AG09309 (cell line): Measurements from ENCODE around the gene KLK6.
"Not testable (repeated sequence)": the region's sequence is repeated elsewhere in the genome, so short reads cannot be mapped to it uniquely, and the experiment has no call there.

ENCODE experiments used
- DNase-seq: peaks from one replicate; pipeline ENCODE4 v3.0.0-alpha.2; 2010; ENCODE audit warnings: low read depth
- H3K4me3 ChIP-seq: 2 replicates; pipeline ENCODE4 v1.5.1; 2011; ENCODE audit warnings: mild to moderate bottlenecking, low read depth, low read length, moderate library complexity; ENCODE audit not compliant: control insufficient read depth
- CTCF ChIP-seq: IDR thresholded peaks from 2 replicates; pipeline ENCODE4 v1.5.1; 2011; ENCODE audit warnings: mild to moderate bottlenecking, low read depth, low read length, inconsistent platforms; ENCODE audit not compliant: insufficient read depth, control insufficient read depth; ENCODE audit errors: missing control alignments

KLK6 gene

GRCh38 chr19:50998061-50998460 is 28.7 kb upstream of the KLK6 start:
- H3K4me3 ChIP-seq: no peak overlapping the region
- DNase-seq: no peak
- no peak for TF ChIP-seq CTCF

GRCh38 chr19:50994129-50994528 is 24.7 kb upstream of the KLK6 start:
- DNase-seq: no peak
- no peak for TF ChIP-seq CTCF
- H3K4me3 ChIP-seq: no peak overlapping the region

- DNase-seq: no peak
- no peak for TF ChIP-seq CTCF
- H3K4me3 ChIP-seq: no peak overlapping the region
Observed at GRCh38 chr19:50992666-50993035, 23.3 kb upstream of the KLK6 start.

GRCh38 chr19:50984416-50984815 is 15.0 kb upstream of the KLK6 start:
- DNase-seq, H3K4me3 ChIP-seq: not testable (repeated sequence)

GRCh38 chr19:50983625-50984292 is 14.4 kb upstream of the KLK6 start, which contains the start of gene KLK7:
KLK7 (minus strand) TSS chr19:50983917; CDS start chr19:50982399, 1,518 bp downstream.
- DNase-seq: no peak
- TF ChIP-seq CTCF: no peak
- H3K4me3 ChIP-seq: no peak within 1 kb of the TSS

GRCh38 chr19:50982186-50982585 is 12.8 kb upstream of the KLK6 start:
- no peak for TF ChIP-seq CTCF
- no peak overlapping the region for H3K4me3 ChIP-seq
- no peak for DNase-seq

- no peak for TF ChIP-seq CTCF
- H3K4me3 ChIP-seq: no peak overlapping the region
- DNase-seq: no peak
Observed at GRCh38 chr19:50981587-50982146, 12.3 kb upstream of the KLK6 start.
